ENCODE results near the gene DARS2. TPM values are rescaled to one million over a fixed set of nuclear protein-coding genes. Genes with fewer than 3 reads are reported as not detected.

DARS2 gene
- total RNA-seq, 1 experiment from 2014 or later = 18.3 TPM

- no peak for TF ChIP-seq CTCF (conservative IDR thresholded peaks at IDR 0.05)
- TF ChIP-seq EZH2 (IDR thresholded peaks at IDR 0.05; ENCODE audit: low read depth) = no peak
- Histone ChIP-seq H3K4me3 (no peak overlapping the region), H3K36me3 (ENCODE audit: low read depth) (peaks cover 3% of the 10 kb centered on the region; the same call in 1 of the 2 replicates), H4K20me1 (ENCODE audit: insufficient read depth) (no peaks in the 10 kb centered on the region), H3K27me3 (ENCODE audit: insufficient read depth, low read depth) (no peaks in the 10 kb centered on the region), H3F3A (ENCODE audit: insufficient read depth, low read depth) (no peaks in the 10 kb centered on the region), H3K4me2 (no peak overlapping the region), H3K4me1 (replicated peaks; ENCODE audit: insufficient read depth) (peaks cover 17% of the 10 kb centered on the region), H2AFZ (no peak overlapping the region), H3K9me2 (ENCODE audit: insufficient read depth) (no peaks in the 10 kb centered on the region), H3K9me3 (ENCODE audit: insufficient read depth, low read depth) (no peaks in the 10 kb centered on the region), H3K27ac (no peak overlapping the region), H3K79me2 (ENCODE audit: low read depth) (peaks cover 85% of the 10 kb centered on the region)
- intact Hi-C loops (cut with micrococcal nuclease; ENCODE audit: unreplicated experiment) = no loop called here
- ChIA-PET POLR2A (ENCODE audit: unreplicated experiment) (no interaction called here), CTCF (no interaction called here)
- DNase-seq = no peak
- no TSS peak for BruUV-seq (replicated peaks)
Observed at GRCh38 chr1:173818459-173818858, 6.0 kb upstream of the DARS2 start.

- no peaks in the 10 kb centered on the region for H3K9me2 ChIP-seq (ENCODE audit: insufficient read depth)
- no peak overlapping the region for H2AFZ ChIP-seq
- CTCF ChIA-PET = interaction anchor here (0.7 kb wide), 1 partner anchor 864 kb away, joined by 8 read pairs; no protein-coding TSS in a partner anchor
- no peaks in the 10 kb centered on the region for H3K27me3 ChIP-seq (ENCODE audit: insufficient read depth, low read depth)
- H3K79me2 ChIP-seq (ENCODE audit: low read depth) = peaks cover 66% of the 10 kb centered on the region
- POLR2A ChIA-PET (ENCODE audit: unreplicated experiment) = no interaction called here
- peaks cover 18% of the 10 kb centered on the region; the same call in 1 of the 2 replicates for H3F3A ChIP-seq (ENCODE audit: insufficient read depth, low read depth)
- 0 out of 2 replicates have a peak overlapping the region, but pooled peaks have one; percentile 95 for H3K4me2 ChIP-seq
- no peak overlapping the region; the same call in 1 of the 2 replicates for H3K4me3 ChIP-seq
- no peak for DNase-seq
- no peaks in the 10 kb centered on the region for H4K20me1 ChIP-seq (ENCODE audit: insufficient read depth)
- intact Hi-C loops (cut with micrococcal nuclease; ENCODE audit: unreplicated experiment) = no loop called here
- TF ChIP-seq EZH2 (IDR thresholded peaks at IDR 0.05; ENCODE audit: low read depth) (no peak), CTCF (conservative IDR thresholded peaks at IDR 0.05) (no peak)
- H3K9me3 ChIP-seq (ENCODE audit: insufficient read depth, low read depth) = no peaks in the 10 kb centered on the region
- no TSS peak for BruUV-seq (replicated peaks)
- H3K36me3 ChIP-seq (ENCODE audit: low read depth) = peaks cover 3% of the 10 kb centered on the region; the same call in 1 of the 2 replicates
- peaks cover 17% of the 10 kb centered on the region for H3K4me1 ChIP-seq (replicated peaks; ENCODE audit: insufficient read depth)
- H3K27ac ChIP-seq = no peak overlapping the region
Observed at GRCh38 chr1:173821680-173822079, 2.8 kb upstream of the DARS2 start.

- CTCF ChIA-PET = interaction anchor here (0.7 kb wide), 1 partner anchor 393 kb away, joined by 7 read pairs; no protein-coding TSS in a partner anchor
- no TSS peak for BruUV-seq (replicated peaks)
Observed at GRCh38 chr1:173823781-173824314, 625 bp upstream of the DARS2 start.

More at GRCh38 chr1:173823781-173824314, 625 bp upstream of the DARS2 start:
- Histone ChIP-seq H3K27me3 (ENCODE audit: insufficient read depth, low read depth) (no peaks in the 10 kb centered on the region), H4K20me1 (ENCODE audit: insufficient read depth) (no peaks in the 10 kb centered on the region), H3K4me3 (peak overlapping the region; percentile 84), H3K27ac (peak overlapping the region; percentile 95), H3K4me2 (peak overlapping the region; percentile 95), H3K4me1 (replicated peaks; ENCODE audit: insufficient read depth) (peaks cover 17% of the 10 kb centered on the region), H3K36me3 (ENCODE audit: low read depth) (no peaks in the 10 kb centered on the region), H2AFZ (peak overlapping the region; percentile 91), H3K9me3 (ENCODE audit: insufficient read depth, low read depth) (no peaks in the 10 kb centered on the region), H3K9me2 (ENCODE audit: insufficient read depth) (no peaks in the 10 kb centered on the region), H3K79me2 (ENCODE audit: low read depth) (peaks cover 50% of the 10 kb centered on the region), H3F3A (ENCODE audit: insufficient read depth, low read depth) (peaks cover 26% of the 10 kb centered on the region; the same call in 1 of the 2 replicates)
- TF ChIP-seq EZH2 (IDR thresholded peaks at IDR 0.05; ENCODE audit: low read depth) = no peak
- no peak for TF ChIP-seq CTCF (conservative IDR thresholded peaks at IDR 0.05)
- POLR2A ChIA-PET (ENCODE audit: unreplicated experiment) = interaction anchor here (0.6 to 0.7 kb wide), 4 partner anchors 196 to 1098 kb away, joined by 4 to 6 read pairs (median 6); no protein-coding TSS in a partner anchor
- intact Hi-C loops (cut with micrococcal nuclease; ENCODE audit: unreplicated experiment) = loop anchor here (1.0 to 2.0 kb wide), 6 partner anchors 44 to 1079 kb away; partner anchors contain the start of gene ZBTB37
- no peak for DNase-seq
